Body of pancreas (tissue), 4 donors: ENCODE results near the gene NTN3.

Experiments used
- POLR2A ChIP-seq, 3 donors: fragments of 450-650 bp; IDR thresholded peaks; one replicate each; pipeline ENCODE4 v1.6.1; 2016; ENCODE audit warnings: antibody characterized with exemption in 3 of 3, mild to moderate bottlenecking in 2 of 3
- TF ChIP-seq, protein P1 (sequence below), 7 experiments: fragments of 450-650 bp in 4 of 7; fragments of 200-600 bp in 3 of 7; sonication (generic) in 3 of 7; IDR thresholded peaks; one replicate each; pipeline ENCODE4 v1.5.1; 2016 to 2019; ENCODE audit warnings: antibody characterized with exemption in 7 of 7

GRCh38 chr16:2424061-2425007, 46.8 kb upstream of the NTN3 start:
- TF ChIP-seq, protein P1, sequence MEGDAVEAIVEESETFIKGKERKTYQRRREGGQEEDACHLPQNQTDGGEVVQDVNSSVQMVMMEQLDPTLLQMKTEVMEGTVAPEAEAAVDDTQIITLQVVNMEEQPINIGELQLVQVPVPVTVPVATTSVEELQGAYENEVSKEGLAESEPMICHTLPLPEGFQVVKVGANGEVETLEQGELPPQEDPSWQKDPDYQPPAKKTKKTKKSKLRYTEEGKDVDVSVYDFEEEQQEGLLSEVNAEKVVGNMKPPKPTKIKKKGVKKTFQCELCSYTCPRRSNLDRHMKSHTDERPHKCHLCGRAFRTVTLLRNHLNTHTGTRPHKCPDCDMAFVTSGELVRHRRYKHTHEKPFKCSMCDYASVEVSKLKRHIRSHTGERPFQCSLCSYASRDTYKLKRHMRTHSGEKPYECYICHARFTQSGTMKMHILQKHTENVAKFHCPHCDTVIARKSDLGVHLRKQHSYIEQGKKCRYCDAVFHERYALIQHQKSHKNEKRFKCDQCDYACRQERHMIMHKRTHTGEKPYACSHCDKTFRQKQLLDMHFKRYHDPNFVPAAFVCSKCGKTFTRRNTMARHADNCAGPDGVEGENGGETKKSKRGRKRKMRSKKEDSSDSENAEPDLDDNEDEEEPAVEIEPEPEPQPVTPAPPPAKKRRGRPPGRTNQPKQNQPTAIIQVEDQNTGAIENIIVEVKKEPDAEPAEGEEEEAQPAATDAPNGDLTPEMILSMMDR (IDR thresholded peaks at IDR 0.05), result no peak
- no peak for TF ChIP-seq POLR2A (IDR thresholded peaks at IDR 0.05)
